AG10803 (cell line): ENCODE data around the gene IMMP2L.

ENCODE experiments used
- DNase-seq: peaks from one replicate; pipeline ENCODE4 v3.0.0; 2010; ENCODE audit warnings: low read depth
- H3K4me3 ChIP-seq: 2 replicates; pipeline ENCODE4 v1.5.1; 2011; ENCODE audit warnings: mild to moderate bottlenecking, low read length, control low read depth
- TF ChIP-seq, protein P1 (sequence below): conservative IDR thresholded peaks from 2 replicates; pipeline ENCODE4 v1.5.1; 2011; ENCODE audit warnings: mild to moderate bottlenecking, low read length, control low read depth, inconsistent platforms

The IMMP2L gene

DNA sequence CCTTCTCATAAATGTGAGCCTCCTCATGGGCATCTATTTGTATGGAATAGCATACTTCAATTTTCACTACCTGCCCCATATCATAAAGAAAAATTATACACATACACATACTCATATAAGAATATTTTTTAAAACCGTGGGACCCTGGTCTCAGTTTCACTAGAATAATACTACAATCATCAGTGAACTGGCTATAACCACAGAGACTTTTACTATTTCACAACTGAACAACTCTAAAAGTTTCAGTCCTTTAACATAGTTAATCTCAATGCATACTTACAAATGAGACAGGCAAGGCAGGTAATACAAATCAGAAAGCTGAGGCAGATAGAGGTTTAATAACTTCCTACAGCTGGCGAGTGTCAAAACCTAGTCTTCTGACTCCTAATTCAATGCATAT lies 388.3 kb downstream of the IMMP2L start:
- TF ChIP-seq, protein P1, sequence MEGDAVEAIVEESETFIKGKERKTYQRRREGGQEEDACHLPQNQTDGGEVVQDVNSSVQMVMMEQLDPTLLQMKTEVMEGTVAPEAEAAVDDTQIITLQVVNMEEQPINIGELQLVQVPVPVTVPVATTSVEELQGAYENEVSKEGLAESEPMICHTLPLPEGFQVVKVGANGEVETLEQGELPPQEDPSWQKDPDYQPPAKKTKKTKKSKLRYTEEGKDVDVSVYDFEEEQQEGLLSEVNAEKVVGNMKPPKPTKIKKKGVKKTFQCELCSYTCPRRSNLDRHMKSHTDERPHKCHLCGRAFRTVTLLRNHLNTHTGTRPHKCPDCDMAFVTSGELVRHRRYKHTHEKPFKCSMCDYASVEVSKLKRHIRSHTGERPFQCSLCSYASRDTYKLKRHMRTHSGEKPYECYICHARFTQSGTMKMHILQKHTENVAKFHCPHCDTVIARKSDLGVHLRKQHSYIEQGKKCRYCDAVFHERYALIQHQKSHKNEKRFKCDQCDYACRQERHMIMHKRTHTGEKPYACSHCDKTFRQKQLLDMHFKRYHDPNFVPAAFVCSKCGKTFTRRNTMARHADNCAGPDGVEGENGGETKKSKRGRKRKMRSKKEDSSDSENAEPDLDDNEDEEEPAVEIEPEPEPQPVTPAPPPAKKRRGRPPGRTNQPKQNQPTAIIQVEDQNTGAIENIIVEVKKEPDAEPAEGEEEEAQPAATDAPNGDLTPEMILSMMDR = no peak
- no peak overlapping the region for H3K4me3 ChIP-seq
- DNase-seq = no peak

DNA sequence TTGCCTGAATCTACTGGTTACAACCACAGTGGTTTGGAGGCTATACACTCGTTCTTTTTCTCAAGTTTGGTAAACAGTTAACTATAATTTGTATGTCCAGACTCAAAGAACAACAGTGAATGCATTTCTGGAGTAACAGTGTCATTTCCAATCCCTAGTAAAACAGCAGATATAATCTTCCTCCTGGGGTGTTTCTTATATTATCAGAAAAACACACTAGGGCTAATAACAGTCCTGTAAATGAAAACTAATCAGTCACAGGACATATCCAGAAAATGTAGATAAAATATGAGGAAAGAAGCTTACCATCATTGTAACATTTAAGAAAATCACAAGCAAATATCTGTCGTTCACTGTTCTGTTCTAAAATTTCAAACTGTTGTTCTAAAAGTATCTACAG lies 388.8 kb downstream of the IMMP2L start:
- TF ChIP-seq, protein P1 = no peak
- DNase-seq = no peak
- no peak overlapping the region for H3K4me3 ChIP-seq

DNA sequence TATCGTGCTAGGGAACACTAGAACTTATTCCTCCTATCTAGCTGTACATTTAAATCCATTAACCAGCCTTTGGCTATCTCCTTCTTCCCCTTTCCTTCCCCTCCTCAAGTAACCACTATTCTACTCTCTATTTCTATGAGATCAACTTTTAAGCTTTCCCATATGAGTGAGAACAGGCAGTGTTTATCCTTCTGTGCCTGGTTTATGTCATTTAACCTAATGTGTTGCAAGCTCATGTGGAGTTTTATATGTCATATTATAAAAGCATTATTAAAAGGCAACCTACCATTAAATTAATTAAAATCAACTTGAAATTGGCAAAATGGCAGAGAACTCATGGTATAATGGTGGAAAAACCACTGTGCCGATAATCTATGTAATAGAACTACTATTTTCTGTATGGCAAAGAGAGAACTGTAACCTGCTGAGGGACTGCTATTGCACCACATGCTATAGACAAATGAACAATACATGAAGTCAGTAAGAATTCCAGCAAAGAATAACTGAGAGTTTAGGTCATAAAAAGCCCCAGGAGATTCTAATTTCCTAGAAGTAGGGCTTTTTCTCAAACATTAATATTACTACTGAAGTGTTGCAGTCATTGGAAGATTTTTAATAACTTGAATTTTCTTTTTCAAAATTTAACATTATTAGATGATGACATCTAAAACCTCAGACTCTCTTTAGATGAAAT lies 389.6 kb downstream of the IMMP2L start:
- H3K4me3 ChIP-seq = no peak overlapping the region
- no peak for DNase-seq
- TF ChIP-seq, protein P1 = no peak

DNA sequence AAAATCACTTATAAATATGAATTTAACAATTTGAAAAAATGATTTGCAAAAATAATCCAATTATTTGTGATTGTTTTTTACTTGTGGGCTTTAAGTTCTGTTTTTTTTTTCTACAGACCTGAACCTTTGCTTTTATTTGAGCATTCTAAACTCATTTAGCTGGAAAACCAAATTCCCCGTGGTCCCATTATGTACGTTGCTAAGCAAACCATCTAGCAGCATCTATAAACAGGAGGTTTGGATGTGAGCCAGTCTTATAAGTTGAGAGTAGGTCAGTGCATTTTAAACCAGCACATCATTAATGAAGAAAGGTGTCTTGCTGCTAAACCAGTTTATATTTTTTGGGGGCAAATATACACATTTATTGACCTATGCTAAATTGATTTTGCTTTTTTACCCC lies 394.1 kb downstream of the IMMP2L start:
- TF ChIP-seq, protein P1 = no peak
- peak; percentile 20 for DNase-seq
- H3K4me3 ChIP-seq = no peak overlapping the region

DNA sequence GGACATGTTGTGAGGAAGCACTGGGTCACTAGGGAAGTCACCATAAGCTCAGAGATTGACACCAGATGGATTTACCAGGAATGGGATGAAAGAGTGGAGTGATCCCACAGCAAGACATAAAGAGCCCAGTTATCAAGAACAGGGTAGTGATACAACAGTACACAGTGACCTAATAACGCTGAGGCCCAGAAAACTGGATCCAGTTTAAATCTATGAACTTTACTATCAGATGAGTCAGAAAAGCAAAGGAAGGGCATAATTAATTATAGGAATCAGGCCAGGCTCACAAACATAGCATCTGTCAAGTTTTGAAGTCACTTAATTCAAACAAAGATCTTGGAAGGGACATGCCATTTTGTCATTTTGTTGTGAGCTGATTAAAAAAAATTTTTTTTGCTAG lies 397.9 kb downstream of the IMMP2L start:
- no peak overlapping the region for H3K4me3 ChIP-seq
- DNase-seq = no peak
- TF ChIP-seq, protein P1 = no peak

DNA sequence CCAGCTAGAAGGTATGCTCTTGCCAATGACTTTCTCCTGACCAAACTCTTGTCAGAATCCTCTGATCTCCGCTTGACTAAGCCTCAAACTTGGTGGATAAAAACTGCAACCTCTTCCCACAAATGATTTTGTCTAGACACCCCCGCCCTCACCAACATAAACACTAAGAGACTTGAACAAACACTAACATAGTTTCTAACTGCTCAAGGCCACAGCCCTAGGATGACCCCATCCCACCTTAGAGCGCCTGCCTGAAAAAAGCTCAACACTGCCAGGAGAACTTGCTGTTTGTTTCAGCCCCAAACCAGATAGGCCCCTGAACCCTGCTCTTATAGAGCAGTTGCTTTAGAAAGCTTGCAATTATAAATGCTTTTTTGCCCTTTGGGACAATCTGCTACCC lies 399.6 kb downstream of the IMMP2L start:
- TF ChIP-seq, protein P1 = no peak
- no peak overlapping the region for H3K4me3 ChIP-seq
- DNase-seq = no peak

DNA sequence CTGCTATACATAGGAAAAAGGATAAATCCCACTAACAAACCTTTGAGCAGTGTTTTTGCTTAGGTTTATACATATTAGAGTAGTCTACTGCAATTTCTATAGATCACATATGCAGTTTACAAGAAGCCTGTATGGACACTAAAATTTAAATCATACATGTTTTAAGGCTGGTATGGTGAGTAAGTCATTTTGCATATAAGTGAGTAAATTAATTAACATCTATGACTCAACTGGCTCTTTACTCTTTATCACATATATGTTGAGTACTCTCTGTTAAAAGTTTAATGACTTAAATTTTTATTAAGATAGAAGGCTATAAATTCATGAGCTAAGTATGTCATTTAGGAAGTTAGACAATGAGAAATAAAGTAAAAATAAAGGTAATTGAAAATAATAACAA lies 402.0 kb downstream of the IMMP2L start:
- no peak for DNase-seq
- H3K4me3 ChIP-seq = no peak overlapping the region
- TF ChIP-seq, protein P1 = no peak
